CD14-positive monocyte (primary cell): ENCODE results near the gene ADGRL3. TPM values are rescaled to one million over a fixed set of nuclear protein-coding genes. Genes with fewer than 3 reads are reported as not detected.

ENCODE experiments used
- DNase-seq, 3 donors: peaks; one replicate each; pipeline ENCODE4 v3.0.0-alpha.2; 2011 to 2022
- H2AFZ ChIP-seq: 2 replicates; pipeline ENCODE4 v1.6.0; 2012; ENCODE audit warnings: mild to moderate bottlenecking, low read depth, low read length, inconsistent platforms; ENCODE audit not compliant: insufficient read depth, poor library complexity, severe bottlenecking
- H3K27ac ChIP-seq, 2 donors: 1 replicate in 1 of 2; 2 replicates in 1 of 2; pipeline ENCODE4 v1.5.1; 2012 to 2013; ENCODE audit warnings: low read length in 2 of 2, control low read depth in 1 of 2, inconsistent platforms in 1 of 2, low read depth in 1 of 2, mild to moderate bottlenecking in 1 of 2
- H3K27me3 ChIP-seq, 2 donors: one replicate each; pipeline versions ENCODE4 v1.6.0 to v1.6.1; 2011 to 2013; ENCODE audit warnings: low read length in 2 of 2; ENCODE audit not compliant: control insufficient read depth in 2 of 2, insufficient read depth in 2 of 2
- H3K36me3 ChIP-seq, 2 donors: replicated peaks in 1 of 2; 1 replicate in 1 of 2; 2 replicates in 1 of 2; pipeline versions ENCODE4 v1.5.1 to v1.6.1; 2012 to 2013; ENCODE audit warnings: low read length in 2 of 2, control low read depth in 1 of 2, inconsistent platforms in 1 of 2, mild to moderate bottlenecking in 1 of 2; ENCODE audit not compliant: insufficient read depth in 2 of 2, control insufficient read depth in 1 of 2
- H3K4me1 ChIP-seq, 2 donors: 1 replicate in 1 of 2; 2 replicates in 1 of 2; pipeline versions ENCODE4 v1.5.1 to v1.6.1; 2012 to 2013; ENCODE audit warnings: low read length in 2 of 2, control low read depth in 1 of 2, inconsistent platforms in 1 of 2, mild to moderate bottlenecking in 1 of 2, moderate library complexity in 1 of 2; ENCODE audit not compliant: insufficient read depth in 2 of 2, control insufficient read depth in 1 of 2
- H3K4me2 ChIP-seq: replicated peaks from 2 replicates; pipeline ENCODE3; 2012; ENCODE audit warnings: low read length, moderate library complexity, mild to moderate bottlenecking; ENCODE audit not compliant: poor library complexity, severe bottlenecking; ENCODE audit errors: extremely low read depth
- H3K4me3 ChIP-seq, 3 experiments: fragments of 200-600 bp in 1 of 3; sonication (generic) in 1 of 3; replicated peaks in 1 of 3; 1 replicate in 2 of 3; 2 replicates in 1 of 3; pipeline ENCODE4 v1.5.1; 2011 to 2013; ENCODE audit warnings: low read length in 3 of 3, mild to moderate bottlenecking in 3 of 3, control low read depth in 2 of 3, low read depth in 2 of 3, inconsistent platforms in 1 of 3, moderate library complexity in 1 of 3
- H3K79me2 ChIP-seq: 2 replicates; pipeline ENCODE4 v1.6.0; 2012; ENCODE audit warnings: mild to moderate bottlenecking, control low read depth, inconsistent platforms, low read length, moderate library complexity; ENCODE audit not compliant: insufficient read depth
- H3K9ac ChIP-seq: 2 replicates; pipeline ENCODE4 v1.6.0; 2017; ENCODE audit warnings: low read length, mild to moderate bottlenecking; ENCODE audit not compliant: insufficient read depth, poor library complexity, severe bottlenecking
- H3K9me3 ChIP-seq, 2 donors: replicated peaks in 1 of 2; 1 replicate in 1 of 2; 2 replicates in 1 of 2; pipeline versions ENCODE4 v1.5.1 to v1.6.1; 2012 to 2013; ENCODE audit warnings: low read length in 2 of 2, control low read depth in 1 of 2; ENCODE audit not compliant: control insufficient read depth in 1 of 2, insufficient read depth in 1 of 2
- H4K20me1 ChIP-seq: 2 replicates; pipeline ENCODE4 v1.6.0; 2012; ENCODE audit warnings: mild to moderate bottlenecking, low read length, control low read depth, moderate library complexity; ENCODE audit not compliant: insufficient read depth
- H3K27ac Mint-ChIP-seq, 7 donors: one replicate each; pipeline ENCODE4 v1.8.0; 2020; ENCODE audit warnings: mild to moderate bottlenecking in 7 of 7, mixed read lengths in 7 of 7, moderate library complexity in 6 of 7, inconsistent platforms in 2 of 7
- H3K27me3 Mint-ChIP-seq, 3 donors: one replicate each; pipeline ENCODE4 v1.8.0; 2021 to 2022; ENCODE audit warnings: low read depth in 3 of 3, mild to moderate bottlenecking in 3 of 3, mixed read lengths in 3 of 3, moderate library complexity in 3 of 3, inconsistent platforms in 1 of 3
- H3K36me3 Mint-ChIP-seq, 2 donors: one replicate each; pipeline ENCODE4 v1.8.0; 2020; ENCODE audit warnings: mixed read lengths in 2 of 2, inconsistent platforms in 1 of 2, mild to moderate bottlenecking in 1 of 2
- H3K4me1 Mint-ChIP-seq: one replicate; pipeline ENCODE4 v1.8.0; 2020; ENCODE audit warnings: mild to moderate bottlenecking, mixed read lengths
- H3K4me3 Mint-ChIP-seq, 2 donors: one replicate each; pipeline ENCODE4 v1.8.0; 2020; ENCODE audit warnings: mild to moderate bottlenecking in 2 of 2, mixed read lengths in 2 of 2, moderate library complexity in 1 of 2
- H3K9me3 Mint-ChIP-seq, 7 donors: one replicate each; pipeline ENCODE4 v1.8.0; 2020 to 2022; ENCODE audit warnings: mixed read lengths in 7 of 7, mild to moderate bottlenecking in 6 of 7, moderate library complexity in 6 of 7, inconsistent platforms in 2 of 7
- CTCF ChIP-seq: fragments of 200-600 bp; IDR thresholded peaks from one replicate; pipeline ENCODE4 v1.8.0; 2022; ENCODE audit warnings: antibody characterized with exemption, mild to moderate bottlenecking
- WGBS: methylation state at CpG from one replicate; pipeline ENCODE4 v1.1.5; 2013; ENCODE audit warnings: missing lambda C conversion rate; ENCODE audit not compliant: insufficient coverage; 5-methylcytosine and 5-hydroxymethylcytosine counted together
- intact Hi-C, 2 donors: fragments of 100-400 bp; cut with micrococcal nuclease; formaldehyde crosslinking; loops; one replicate each; pipeline versions ENCODE4 v1.15.0 to v1.15.1; 2023
- polyA plus RNA-seq, 3 donors: library from polyadenylated mRNA; depleted of rRNA in 1 of 3; unstranded in 2 of 3; stranded (reverse) in 1 of 3; fragments of 300-500 nt in 2 of 3; fragments of >200 nt in 1 of 3; fragmentation: Illumina TruSeq in 2 of 3; gene quantifications; 1 replicate in 2 of 3; 2 replicates in 1 of 3; pipeline ENCODE4 v1.2.3, GENCODE V29; 2012 to 2021

Gene ADGRL3
- polyA plus RNA-seq, 3 donors = not detected

- Mint-ChIP-seq H3K4me1 (no peaks in the 10 kb centered on the region), H3K36me3 (no peaks in the 10 kb centered on the region), H3K4me3 (no peak overlapping the region), H3K27ac (no peak overlapping the region), H3K27me3 (peaks cover 0 to 2% (median 1%) of the 10 kb centered on the region in 3 donors), H3K9me3 (peaks cover 0 to 6% (median 2%) of the 10 kb centered on the region in 7 donors)
- no peak for DNase-seq
- no peak for TF ChIP-seq CTCF
- H3K9me3 ChIP-seq = peaks cover 0 to 5% of the 10 kb centered on the region in 2 donors
- no peaks in the 10 kb centered on the region for H4K20me1 ChIP-seq
- H2AFZ ChIP-seq = no peak overlapping the region
- WGBS = no CpG with 5 or more reads among the region's 1 CpG
- intact Hi-C loops = no loop called here
- no peak overlapping the region for H3K4me3 ChIP-seq
- no peak overlapping the region for H3K4me2 ChIP-seq
- no peak overlapping the region for H3K9ac ChIP-seq
- H3K27me3 ChIP-seq = no peaks in the 10 kb centered on the region
- no peaks in the 10 kb centered on the region for H3K79me2 ChIP-seq
- no peak overlapping the region for H3K27ac ChIP-seq
- H3K4me1 ChIP-seq = no peaks in the 10 kb centered on the region
- no peaks in the 10 kb centered on the region for H3K36me3 ChIP-seq
Observed at GRCh38 chr4:61379406-61379805, 179.3 kb downstream of the ADGRL3 start.

GRCh38 chr4:61380865-61381264 lies 180.7 kb downstream of the ADGRL3 start:
- Mint-ChIP-seq H3K4me3 (no peak overlapping the region), H3K27ac (no peak overlapping the region), H3K9me3 (peaks cover 0 to 6% (median 2%) of the 10 kb centered on the region in 7 donors), H3K36me3 (no peaks in the 10 kb centered on the region), H3K27me3 (peaks cover 0 to 2% (median 1%) of the 10 kb centered on the region in 3 donors), H3K4me1 (no peaks in the 10 kb centered on the region)
- H3K27me3 ChIP-seq = no peaks in the 10 kb centered on the region
- H3K9me3 ChIP-seq = peaks cover 0 to 5% of the 10 kb centered on the region in 2 donors
- no peak overlapping the region for H2AFZ ChIP-seq
- WGBS = 80% methylated on average over 1 of the region's 2 CpGs
- no peak for TF ChIP-seq CTCF
- H3K4me3 ChIP-seq = no peak overlapping the region
- intact Hi-C loops = no loop called here
- H3K4me1 ChIP-seq = no peaks in the 10 kb centered on the region
- H4K20me1 ChIP-seq = no peaks in the 10 kb centered on the region
- H3K36me3 ChIP-seq = no peaks in the 10 kb centered on the region
- H3K9ac ChIP-seq = no peak overlapping the region
- no peak overlapping the region for H3K4me2 ChIP-seq
- H3K79me2 ChIP-seq = no peaks in the 10 kb centered on the region
- no peak overlapping the region for H3K27ac ChIP-seq
- DNase-seq = no peak
